Raji (cell line): Measurements from ENCODE around the gene SIGLEC6.

Source experiments
- POLR2A ChIP-seq: IDR thresholded peaks from 2 replicates; pipeline ENCODE4 v1.6.1; 2011; ENCODE audit warnings: low read depth, low read length, control low read depth; ENCODE audit not compliant: insufficient read depth

Gene SIGLEC6

GRCh38 chr19:51552608-51552995, 21.1 kb upstream of the SIGLEC6 start:
- no peak for TF ChIP-seq POLR2A

- no peak for TF ChIP-seq POLR2A
Measured at GRCh38 chr19:51551673-51552432, 20.4 kb upstream of the SIGLEC6 start.

- TF ChIP-seq POLR2A, result no peak
Measured at GRCh38 chr19:51550848-51551672, 19.6 kb upstream of the SIGLEC6 start.

- no peak for TF ChIP-seq POLR2A
Measured at GRCh38 chr19:51549533-51550324, 18.3 kb upstream of the SIGLEC6 start.

GRCh38 chr19:51548891-51549305, 17.4 kb upstream of the SIGLEC6 start:
- TF ChIP-seq POLR2A, result no peak

GRCh38 chr19:51548213-51548651, 16.8 kb upstream of the SIGLEC6 start:
- TF ChIP-seq POLR2A, result no peak

- TF ChIP-seq POLR2A, result no peak
Measured at GRCh38 chr19:51547397-51548212, 16.1 kb upstream of the SIGLEC6 start.

- no peak for TF ChIP-seq POLR2A
Measured at GRCh38 chr19:51546650-51547396, 15.4 kb upstream of the SIGLEC6 start.

- no peak for TF ChIP-seq POLR2A
Measured at GRCh38 chr19:51546107-51546649, 14.7 kb upstream of the SIGLEC6 start.

GRCh38 chr19:51544038-51544437, 12.6 kb upstream of the SIGLEC6 start:
- no peak for TF ChIP-seq POLR2A

- no peak for TF ChIP-seq POLR2A
Measured at GRCh38 chr19:51542699-51543098, 11.2 kb upstream of the SIGLEC6 start.

GRCh38 chr19:51541458-51542357, 10.2 kb upstream of the SIGLEC6 start:
- no peak for TF ChIP-seq POLR2A

GRCh38 chr19:51539821-51540366, 8.4 kb upstream of the SIGLEC6 start:
- no peak for TF ChIP-seq POLR2A

GRCh38 chr19:51535535-51535934, 4.1 kb upstream of the SIGLEC6 start:
- no peak for TF ChIP-seq POLR2A
